ENCODE measurements around the gene TOR1B.

TOR1B gene

GRCh38 chr9:129849901-129850300, 46.9 kb downstream of the TOR1B start:
- DNase-seq: no peak

- DNase-seq: no peak
These were observed 48.0 kb downstream of the TOR1B start for GRCh38 chr9:129850821-129851550.

GRCh38 chr9:129851821-129852220, 48.8 kb downstream of the TOR1B start:
- DNase-seq: no peak

- no peak for DNase-seq
These were observed 49.6 kb downstream of the TOR1B start for GRCh38 chr9:129852579-129852978.

GRCh38 chr9:129853614-129854013, 50.6 kb downstream of the TOR1B start:
- DNase-seq: no peak

- DNase-seq: no peak
These were observed 51.7 kb downstream of the TOR1B start for GRCh38 chr9:129854588-129855110.

- DNase-seq: no peak
These were observed 54.2 kb downstream of the TOR1B start for GRCh38 chr9:129857207-129857606.

- no peak for DNase-seq
These were observed 55.4 kb downstream of the TOR1B start for GRCh38 chr9:129858167-129858962.
